Mucosa of rectum (tissue), 2 donors: ENCODE results near the gene DNPH1.
A peak's percentile ranks its signal among the peaks of the same experiment; 100 is the strongest.

Experiments
- H3K27ac ChIP-seq, 2 donors: one replicate each; pipeline ENCODE4 v1.7.0; 2013; ENCODE audit warnings: inconsistent platforms in 2 of 2, low read depth in 2 of 2, low read length in 2 of 2
- H3K27me3 ChIP-seq, 2 donors: one replicate each; pipeline ENCODE4 v1.7.0; 2013; ENCODE audit warnings: low read length in 2 of 2; ENCODE audit not compliant: control insufficient read depth in 2 of 2, insufficient read depth in 2 of 2
- H3K36me3 ChIP-seq, 2 donors: one replicate each; pipeline ENCODE4 v1.7.0; 2013; ENCODE audit warnings: low read length in 2 of 2; ENCODE audit not compliant: control insufficient read depth in 2 of 2, insufficient read depth in 2 of 2
- H3K4me1 ChIP-seq, 2 donors: one replicate each; pipeline ENCODE4 v1.7.0; 2013; ENCODE audit warnings: low read length in 2 of 2, mild to moderate bottlenecking in 1 of 2; ENCODE audit not compliant: control insufficient read depth in 2 of 2, insufficient read depth in 2 of 2
- H3K4me3 ChIP-seq, 2 donors: one replicate each; pipeline ENCODE4 v1.7.0; 2013; ENCODE audit warnings: low read length in 2 of 2
- H3K9ac ChIP-seq, 2 donors: one replicate each; pipeline ENCODE4 v1.7.0; 2013; ENCODE audit warnings: low read length in 2 of 2, low read depth in 1 of 2, mild to moderate bottlenecking in 1 of 2
- H3K9me3 ChIP-seq, 2 donors: one replicate each; pipeline ENCODE4 v1.7.0; 2013; ENCODE audit warnings: low read length in 2 of 2; ENCODE audit not compliant: control insufficient read depth in 2 of 2
- donor health status: healthy.
- donor health status: Normal muscosa, but diverticular disease.

Gene DNPH1

DNA sequence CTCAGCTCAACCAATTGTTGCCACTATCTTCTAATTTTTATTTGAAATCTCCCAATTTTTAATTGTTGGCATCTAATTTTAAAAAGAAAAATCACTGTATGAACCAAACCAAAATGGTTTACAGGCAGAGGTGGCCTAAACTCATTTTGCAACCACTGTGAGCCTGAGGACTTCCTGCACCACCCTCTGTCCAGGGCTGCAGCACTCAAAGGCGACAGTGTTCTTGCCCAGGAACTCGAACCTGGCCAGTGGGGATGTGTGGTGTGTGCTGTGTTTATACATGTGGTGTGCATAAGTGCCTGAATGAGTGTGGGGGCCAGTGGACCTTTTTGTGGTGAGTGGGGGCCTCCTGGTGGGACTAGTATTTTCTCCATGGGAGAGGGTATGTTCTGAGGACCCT, 44.4 kb upstream of the DNPH1 start:
- Histone ChIP-seq H3K9ac (no peak overlapping the region), H3K27me3 (no peaks in the 10 kb centered on the region), H3K4me1 (peaks cover 54 to 69% of the 10 kb centered on the region in 2 donors), H3K36me3 (no peaks in the 10 kb centered on the region), H3K9me3 (no peaks in the 10 kb centered on the region), H3K4me3 (no peak overlapping the region), H3K27ac (peak overlapping the region in 1 of 2 donors; percentile 96)

DNA sequence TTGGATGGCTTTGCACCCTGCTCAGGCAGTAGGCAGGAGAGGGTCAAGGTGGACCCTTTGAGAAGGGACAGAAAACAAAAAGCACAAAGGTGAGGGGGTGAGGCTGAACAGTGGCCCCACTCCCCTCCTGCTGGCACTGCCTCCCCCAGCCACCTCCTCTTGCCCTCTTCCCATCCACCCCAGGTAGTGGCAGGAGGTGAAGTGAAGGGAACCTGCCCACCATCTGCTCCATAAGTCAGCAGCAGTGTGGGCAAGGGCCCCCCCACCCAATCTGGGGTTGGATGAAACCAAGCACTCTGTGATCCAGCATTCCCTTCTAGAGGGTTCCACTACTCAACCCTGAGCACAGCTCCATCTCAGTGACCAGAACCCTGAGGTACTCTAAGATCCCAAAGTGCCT, 42.7 kb upstream of the DNPH1 start:
- Histone ChIP-seq H3K4me1 (peaks cover 59 to 69% of the 10 kb centered on the region in 2 donors), H3K27me3 (peaks cover 0 to 3% of the 10 kb centered on the region in 2 donors)

GRCh38 chr6:43271103-43271815, 42.0 kb upstream of the DNPH1 start:
- Histone ChIP-seq H3K9ac (peak overlapping the region; percentile 24 to 70), H3K27me3 (peaks cover 0 to 3% of the 10 kb centered on the region in 2 donors), H3K36me3 (no peaks in the 10 kb centered on the region), H3K4me1 (peaks cover 55 to 62% of the 10 kb centered on the region in 2 donors), H3K9me3 (no peaks in the 10 kb centered on the region), H3K27ac (peak overlapping the region; percentile 80 to 86), H3K4me3 (no peak overlapping the region)

More for the DNA sequence above, 42.7 kb upstream of the DNPH1 start:
- Histone ChIP-seq H3K4me3 (no peak overlapping the region), H3K27ac (peak overlapping the region in 1 of 2 donors; percentile 9), H3K9ac (no peak overlapping the region), H3K9me3 (no peaks in the 10 kb centered on the region), H3K36me3 (no peaks in the 10 kb centered on the region)

DNA sequence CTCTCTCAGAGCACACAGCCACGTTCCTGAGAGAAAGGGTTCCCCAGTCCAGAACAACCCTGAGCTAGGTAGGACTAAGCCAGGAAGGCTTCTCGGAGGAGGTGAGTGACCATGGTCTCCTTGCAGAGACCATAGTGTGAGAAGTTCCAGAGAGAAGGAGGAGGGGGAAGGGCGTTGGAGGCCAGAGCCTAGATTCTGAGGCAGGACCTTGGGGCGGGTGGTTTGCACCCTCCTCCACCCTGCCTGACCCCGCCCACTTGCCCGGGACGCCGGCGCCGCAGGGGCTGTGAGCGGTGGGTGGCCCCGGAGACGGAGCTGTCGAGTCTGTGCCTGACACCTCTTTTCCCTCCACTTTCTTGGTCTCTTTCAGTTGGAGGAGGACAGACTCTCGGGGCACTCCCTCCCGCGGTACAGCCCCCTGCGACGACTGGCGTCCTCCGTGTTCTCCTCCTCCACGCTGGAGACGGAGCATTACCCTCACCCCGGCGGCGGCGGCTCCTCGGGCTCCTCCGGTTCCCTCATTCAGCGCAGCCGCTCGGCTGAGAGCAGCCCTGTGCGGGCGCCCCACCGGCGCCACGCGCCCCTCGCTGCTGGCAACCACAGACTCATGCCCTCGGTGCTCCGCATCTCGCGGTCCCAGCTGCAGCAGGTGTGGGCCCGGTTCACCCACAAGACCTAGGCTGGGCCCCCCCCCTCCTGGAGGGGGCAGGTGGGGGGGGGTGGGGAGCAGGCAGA, 40.2 kb upstream of the DNPH1 start:
- H3K4me3 ChIP-seq = peak overlapping the region; percentile 50 to 65
- peak overlapping the region; percentile 52 to 70 for H3K9ac ChIP-seq

GRCh38 chr6:43268782-43269272, 39.5 kb upstream of the DNPH1 start:
- H3K27me3 ChIP-seq = peaks cover 0 to 3% of the 10 kb centered on the region in 2 donors
- no peak overlapping the region for H3K9ac ChIP-seq
- H3K4me1 ChIP-seq = peaks cover 38 to 44% of the 10 kb centered on the region in 2 donors
- peak overlapping the region; percentile 80 to 86 for H3K27ac ChIP-seq
- H3K9me3 ChIP-seq = no peaks in the 10 kb centered on the region
- H3K36me3 ChIP-seq = no peaks in the 10 kb centered on the region
- H3K4me3 ChIP-seq = peak overlapping the region; percentile 50 to 65

More for the DNA sequence above, 40.2 kb upstream of the DNPH1 start:
- Histone ChIP-seq H3K27me3 (peaks cover 0 to 3% of the 10 kb centered on the region in 2 donors), H3K4me1 (peaks cover 42 to 49% of the 10 kb centered on the region in 2 donors), H3K9me3 (no peaks in the 10 kb centered on the region), H3K27ac (peak overlapping the region; percentile 80 to 86), H3K36me3 (no peaks in the 10 kb centered on the region)

DNA sequence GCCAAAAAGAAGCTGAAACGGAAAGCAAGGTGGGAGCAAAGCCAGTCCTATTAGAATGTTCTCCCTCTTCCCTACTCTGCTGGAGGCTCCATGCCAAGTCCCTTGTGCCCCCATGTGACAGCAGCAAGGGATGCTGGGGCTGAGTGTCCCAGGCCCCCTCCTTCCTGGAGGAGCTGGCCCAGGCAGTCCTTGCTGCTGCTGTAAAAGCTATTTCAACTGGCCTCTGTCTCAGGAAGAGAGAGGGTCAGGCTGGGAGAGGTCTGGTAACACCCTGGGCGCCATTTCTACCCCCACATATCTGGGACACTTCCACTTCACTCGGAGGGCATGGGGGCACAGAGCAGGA, 39.0 kb upstream of the DNPH1 start:
- no peak overlapping the region for H3K4me3 ChIP-seq
- H3K9me3 ChIP-seq = no peaks in the 10 kb centered on the region
- H3K27ac ChIP-seq = peak overlapping the region in 1 of 2 donors; percentile 61
- H3K27me3 ChIP-seq = peaks cover 0 to 3% of the 10 kb centered on the region in 2 donors
- H3K4me1 ChIP-seq = peaks cover 38 to 44% of the 10 kb centered on the region in 2 donors
- no peak overlapping the region for H3K9ac ChIP-seq
- H3K36me3 ChIP-seq = no peaks in the 10 kb centered on the region

GRCh38 chr6:43267619-43268354, 38.5 kb upstream of the DNPH1 start:
- no peak overlapping the region for H3K4me3 ChIP-seq
- peaks cover 0 to 3% of the 10 kb centered on the region in 2 donors for H3K27me3 ChIP-seq
- H3K4me1 ChIP-seq = peaks cover 38 to 45% of the 10 kb centered on the region in 2 donors
- H3K9ac ChIP-seq = peak overlapping the region in 1 of 2 donors; percentile 21
- no peaks in the 10 kb centered on the region for H3K9me3 ChIP-seq
- peak overlapping the region; percentile 30 to 61 for H3K27ac ChIP-seq
- H3K36me3 ChIP-seq = no peaks in the 10 kb centered on the region

- no peaks in the 10 kb centered on the region for H3K36me3 ChIP-seq
- peaks cover 32 to 36% of the 10 kb centered on the region in 2 donors for H3K4me1 ChIP-seq
- H3K9ac ChIP-seq = no peak overlapping the region
- peaks cover 0 to 3% of the 10 kb centered on the region in 2 donors for H3K27me3 ChIP-seq
- H3K27ac ChIP-seq = no peak overlapping the region
- no peaks in the 10 kb centered on the region for H3K9me3 ChIP-seq
- H3K4me3 ChIP-seq = no peak overlapping the region
Measured at GRCh38 chr6:43265564-43265963, 36.3 kb upstream of the DNPH1 start.

DNA sequence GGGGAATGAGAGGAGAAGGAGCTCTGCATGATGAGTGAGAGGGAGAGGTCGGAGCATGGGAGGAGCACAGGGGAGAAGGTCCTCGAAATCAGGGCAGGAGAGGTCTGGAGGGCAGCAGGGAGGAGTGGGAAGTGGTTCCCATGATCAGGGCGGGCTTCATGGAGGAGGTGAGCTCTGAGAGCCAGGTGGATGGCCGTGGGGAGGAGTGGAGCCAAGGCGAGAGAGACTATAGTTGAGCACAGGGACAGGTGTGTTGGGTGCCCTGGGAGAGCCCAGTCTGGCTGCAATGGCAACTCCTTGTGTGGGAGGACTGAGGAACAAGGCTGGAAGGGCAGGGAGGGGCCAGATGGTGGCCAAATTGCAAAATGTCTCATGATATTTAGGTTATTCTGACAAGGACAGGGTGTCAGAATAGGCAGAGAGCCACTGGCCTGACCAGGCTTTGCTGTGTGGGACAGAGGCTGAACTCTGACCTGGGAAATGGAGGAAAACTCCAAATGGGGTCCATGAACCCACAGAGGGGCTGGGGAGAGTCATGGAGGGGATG, 35.4 kb upstream of the DNPH1 start:
- peaks cover 0 to 3% of the 10 kb centered on the region in 2 donors for H3K27me3 ChIP-seq
- H3K9ac ChIP-seq = no peak overlapping the region
- H3K27ac ChIP-seq = no peak overlapping the region
- peaks cover 27 to 29% of the 10 kb centered on the region in 2 donors for H3K4me1 ChIP-seq
- no peaks in the 10 kb centered on the region for H3K36me3 ChIP-seq
- H3K9me3 ChIP-seq = no peaks in the 10 kb centered on the region
- no peak overlapping the region for H3K4me3 ChIP-seq
